SW480 (cell line): Measurements from ENCODE around the gene CPSF4L.
A peak's percentile ranks its signal among the peaks of the same experiment; 100 is the strongest.

Experiments
- DNase-seq: peaks from one replicate; pipeline ENCODE4 v3.0.0-alpha.2; 2016; ENCODE audit warnings: low spot score

CPSF4L gene

DNA sequence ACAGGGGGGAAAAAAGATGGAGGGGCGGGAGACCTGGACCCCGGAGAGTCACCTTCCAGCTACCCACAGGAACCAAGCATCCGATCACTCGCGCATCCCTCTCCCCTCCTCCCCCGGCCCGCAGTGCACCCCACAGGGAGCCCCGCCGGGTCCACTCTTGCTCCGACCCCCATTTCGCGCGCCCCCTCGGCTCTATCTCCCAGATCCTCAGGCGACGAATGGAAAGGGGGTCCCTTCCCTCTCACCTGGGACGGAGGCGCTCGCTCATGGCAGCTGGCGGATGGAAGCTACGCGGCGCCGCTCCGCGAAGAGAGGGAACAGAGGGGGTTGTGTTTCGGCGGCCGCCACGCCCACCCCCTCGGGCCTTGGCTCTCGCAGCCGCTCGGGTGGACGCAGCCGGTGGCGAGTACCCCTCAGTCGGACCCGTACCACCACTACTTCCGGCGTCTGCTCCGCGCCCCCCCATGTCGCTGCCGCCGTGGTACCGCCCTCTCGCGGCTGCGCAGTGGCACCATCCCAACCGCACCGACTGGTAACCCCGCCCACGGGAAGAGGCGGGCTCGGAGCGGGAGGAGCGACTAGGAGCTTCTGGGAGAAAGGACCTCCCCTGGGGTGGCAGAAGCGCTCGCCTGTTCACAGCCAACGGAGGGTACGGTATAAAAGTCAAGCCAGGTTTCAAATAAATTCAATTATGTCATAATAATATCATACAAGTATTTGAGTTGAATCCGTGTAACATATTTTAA is 29.7 kb downstream of the CPSF4L start:
- DNase-seq: peak; percentile 92

- DNase-seq: peak; percentile 12
Observed at GRCh38 chr17:73231395-73231794, 30.3 kb downstream of the CPSF4L start.

- DNase-seq: no peak
Observed at GRCh38 chr17:73230088-73230487, 31.6 kb downstream of the CPSF4L start.

DNA sequence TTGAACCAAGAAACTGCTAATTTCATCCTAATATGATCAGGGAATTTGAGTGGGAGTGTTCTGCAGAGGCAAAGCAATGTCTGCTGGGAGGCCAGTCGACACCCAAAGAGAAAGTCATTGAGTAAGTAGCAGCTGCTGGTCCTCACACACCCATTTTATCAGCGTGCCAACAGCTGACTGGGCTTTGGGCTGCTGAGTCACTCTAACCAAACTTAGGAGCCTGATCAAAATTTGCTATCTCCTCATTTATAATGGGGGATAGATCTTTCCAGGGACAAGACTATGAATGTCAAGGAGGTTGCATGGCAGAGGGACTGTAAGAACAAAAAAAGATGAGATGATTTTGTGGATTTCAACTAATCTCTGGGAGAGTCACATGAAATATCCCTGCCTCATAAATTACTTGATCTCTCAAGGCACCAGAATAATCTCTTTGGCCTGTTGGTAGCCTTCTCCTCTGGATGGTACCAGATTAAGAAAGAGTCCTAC is 32.9 kb downstream of the CPSF4L start:
- peak; percentile 63 for DNase-seq

DNA sequence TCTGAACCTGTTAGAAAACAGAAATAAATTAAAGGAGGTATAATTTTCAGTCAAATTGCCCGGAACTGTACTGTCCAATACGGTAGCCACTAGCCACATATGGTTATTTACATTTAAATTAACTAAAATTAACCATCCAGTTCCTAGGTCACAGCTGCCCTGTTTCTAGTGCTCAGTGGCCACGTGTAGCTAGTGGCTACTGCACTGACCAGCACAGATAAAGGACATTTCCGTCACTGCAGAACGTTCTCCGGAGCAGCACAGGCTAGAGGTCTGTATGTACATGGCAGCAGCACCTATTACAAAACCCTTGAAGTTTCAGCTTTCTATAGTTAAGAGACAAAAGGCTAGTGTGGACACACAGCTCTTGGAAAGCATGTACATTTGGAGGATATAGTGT is 33.7 kb downstream of the CPSF4L start:
- no peak for DNase-seq

- no peak for DNase-seq
Observed at GRCh38 chr17:73227379-73227778, 34.3 kb downstream of the CPSF4L start.

DNA sequence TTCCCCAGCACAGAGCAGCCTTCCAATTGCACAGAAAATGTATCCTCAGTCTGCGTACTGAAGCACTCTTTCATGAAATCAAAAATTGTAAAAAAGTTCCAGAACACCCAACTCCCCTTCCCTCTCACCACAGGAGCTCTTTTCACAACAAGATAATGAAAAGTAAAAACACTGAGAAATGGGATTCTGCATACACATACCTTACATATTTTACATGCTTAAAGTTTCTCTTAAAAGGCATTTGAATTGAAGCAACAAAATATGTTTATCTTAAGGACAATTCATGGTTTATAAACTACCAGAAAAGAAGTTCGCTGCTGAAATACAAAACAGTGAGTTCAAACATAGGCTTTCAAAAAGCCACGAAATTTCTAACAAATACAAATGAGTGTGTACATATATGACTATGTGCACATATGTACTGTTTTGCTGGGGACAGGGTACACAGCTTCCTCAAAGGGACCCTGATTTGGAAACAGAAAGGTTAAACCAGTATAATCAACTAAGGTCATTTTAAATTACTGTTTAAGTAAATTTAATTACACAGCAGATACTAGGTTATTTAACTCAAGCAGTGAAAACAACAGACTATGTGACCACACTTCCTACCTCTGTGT is 35.0 kb downstream of the CPSF4L start:
- no peak for DNase-seq

DNA sequence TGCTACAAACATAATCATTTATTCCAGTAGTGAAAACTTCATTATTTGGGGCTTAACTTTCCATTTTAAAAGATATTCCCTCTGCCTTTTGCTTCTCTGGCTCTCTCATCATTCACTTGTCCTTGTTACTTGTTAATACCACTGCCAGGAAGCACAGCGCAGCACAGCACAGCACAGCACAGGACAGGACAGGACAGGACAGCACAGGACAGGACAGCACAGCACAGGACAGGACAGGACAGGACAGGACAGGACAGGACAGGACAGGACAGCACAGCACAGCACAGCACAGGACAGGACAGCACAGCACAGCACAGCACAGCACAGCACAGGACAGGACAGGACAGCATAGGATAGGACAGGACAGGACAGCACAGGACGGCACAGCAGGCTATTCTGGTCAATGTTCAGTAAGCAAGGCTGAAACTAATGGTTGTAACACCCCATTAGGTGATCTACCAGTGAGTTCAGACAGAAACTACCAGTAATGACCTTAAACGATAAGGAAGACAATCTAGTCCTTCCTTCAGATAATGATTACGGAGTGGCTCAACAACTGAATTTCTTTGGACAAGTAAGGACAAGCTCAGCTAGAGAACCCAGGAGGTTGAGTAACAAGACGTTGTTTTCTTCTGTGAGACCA is 36.9 kb downstream of the CPSF4L start:
- no peak for DNase-seq

GRCh38 chr17:73224237-73224636 is 37.4 kb downstream of the CPSF4L start:
- DNase-seq: no peak

- no peak for DNase-seq
Observed at GRCh38 chr17:73223626-73224230, 38.0 kb downstream of the CPSF4L start.

- no peak for DNase-seq
Observed at GRCh38 chr17:73215447-73215846, 46.2 kb downstream of the CPSF4L start.

DNA sequence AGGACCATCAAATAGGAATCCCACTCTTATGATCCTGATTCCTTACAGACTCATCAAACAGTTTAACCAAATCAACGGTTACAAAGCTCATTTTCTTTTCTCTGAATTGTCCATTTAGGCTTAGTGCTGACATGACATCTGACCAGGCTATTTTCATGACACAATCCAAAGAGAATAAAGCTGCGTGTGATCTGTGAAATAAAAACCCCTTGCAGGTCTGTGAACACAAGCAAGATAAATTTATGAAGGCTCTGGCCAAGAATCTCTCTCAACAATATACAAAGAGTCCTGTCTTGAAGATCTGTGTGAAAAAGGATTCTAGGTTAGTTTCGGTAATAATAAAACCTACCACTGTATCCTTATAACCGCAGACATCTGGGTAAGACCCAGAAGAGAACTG is 46.8 kb downstream of the CPSF4L start:
- no peak for DNase-seq

DNA sequence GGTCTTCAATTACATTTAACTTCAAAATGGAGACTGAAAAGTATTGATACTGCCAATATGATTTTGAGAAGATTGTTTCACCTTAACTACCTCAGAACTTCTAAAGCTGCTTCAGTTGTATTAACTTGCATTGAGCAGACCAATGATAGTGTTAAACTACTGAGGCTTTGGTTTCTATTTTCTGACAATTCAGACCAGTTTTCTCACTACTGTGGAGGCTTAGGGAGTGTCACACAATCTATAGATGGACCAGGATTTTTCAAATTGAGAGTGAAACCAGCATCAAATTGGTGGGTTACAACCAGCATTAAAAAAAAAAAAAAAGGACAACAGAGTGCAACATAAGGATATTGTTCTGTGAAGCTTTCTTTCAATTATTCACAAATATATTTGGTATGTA is 47.7 kb downstream of the CPSF4L start:
- no peak for DNase-seq

GRCh38 chr17:73211745-73212144 is 49.9 kb downstream of the CPSF4L start:
- DNase-seq: no peak

DNA sequence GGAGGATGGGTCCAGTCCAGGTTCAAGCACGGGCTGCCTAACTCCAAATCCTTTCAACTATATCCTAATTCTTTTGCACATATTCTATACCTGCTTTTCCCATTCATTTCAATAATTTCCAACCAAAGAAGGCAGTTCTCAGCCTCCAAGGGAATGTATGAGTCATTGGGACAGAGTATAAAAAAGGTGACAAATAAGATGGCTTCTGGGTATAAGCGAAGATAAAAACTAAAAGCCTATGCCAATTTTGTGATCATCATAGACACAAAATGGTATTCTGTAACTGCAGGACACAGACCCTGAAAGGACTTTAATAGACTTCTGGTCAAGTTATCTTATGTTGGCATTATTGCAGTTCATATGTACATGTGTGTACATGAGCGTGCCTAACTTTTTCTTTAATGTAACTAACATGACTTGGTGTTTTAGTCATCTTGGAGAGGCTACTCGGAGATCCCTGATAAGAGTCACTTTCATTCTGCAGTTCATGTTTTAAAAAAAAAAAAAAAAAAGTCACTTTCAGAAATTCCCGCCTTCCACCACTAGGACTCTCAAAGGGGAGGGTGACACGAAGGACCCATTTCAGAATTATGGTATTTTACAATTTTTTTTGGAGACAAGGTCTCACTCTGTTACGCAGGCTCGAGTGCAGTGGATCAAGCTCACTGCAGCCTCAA is 51.5 kb downstream of the CPSF4L start:
- no peak for DNase-seq

DNA sequence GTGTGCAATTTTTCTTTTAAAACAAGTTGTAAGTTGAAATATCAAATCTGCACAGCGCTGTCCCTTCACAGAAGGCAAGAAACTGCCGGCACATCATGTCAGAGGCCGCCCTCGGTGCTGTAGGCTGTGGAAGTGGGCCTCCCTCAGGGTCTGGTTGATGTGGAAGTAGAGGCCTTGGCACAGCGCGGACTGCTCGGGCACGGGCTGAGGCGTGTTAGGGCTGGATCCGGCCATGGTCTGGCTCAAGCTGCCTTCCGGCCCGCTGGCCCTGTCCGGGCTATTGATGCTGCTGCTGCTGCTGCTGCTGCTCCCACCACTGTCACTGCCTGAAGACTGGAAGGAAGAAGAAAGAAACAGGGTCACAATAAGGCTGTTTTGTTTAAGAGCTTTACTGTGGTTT is 52.2 kb downstream of the CPSF4L start:
- DNase-seq: no peak

- no peak for DNase-seq
Observed at GRCh38 chr17:73208139-73208827, 53.4 kb downstream of the CPSF4L start.

DNA sequence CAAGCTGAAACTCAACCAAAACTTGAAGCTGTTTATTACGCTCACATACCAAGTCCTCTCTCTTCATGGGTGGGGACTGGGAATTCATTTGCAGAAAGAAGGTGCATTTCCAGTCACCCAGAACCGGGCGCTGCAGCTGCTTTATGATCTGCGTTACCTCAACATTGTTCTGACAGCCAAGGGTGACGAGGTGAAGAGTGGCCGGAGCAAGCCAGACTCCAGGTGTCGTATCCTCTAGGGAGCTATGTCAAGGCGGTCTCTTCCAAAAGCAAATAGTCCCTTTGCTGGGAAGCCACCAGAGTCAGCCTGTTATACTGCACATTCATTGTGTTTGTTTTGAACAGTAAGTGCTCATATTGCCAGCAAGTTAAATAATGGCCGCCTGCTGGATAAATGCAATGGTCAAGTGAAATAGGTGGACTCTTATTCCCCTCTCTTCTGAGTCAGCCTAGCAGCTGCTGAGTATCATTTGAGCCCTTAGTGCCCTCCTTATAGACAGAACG is 56.2 kb downstream of the CPSF4L start:
- no peak for DNase-seq

DNA sequence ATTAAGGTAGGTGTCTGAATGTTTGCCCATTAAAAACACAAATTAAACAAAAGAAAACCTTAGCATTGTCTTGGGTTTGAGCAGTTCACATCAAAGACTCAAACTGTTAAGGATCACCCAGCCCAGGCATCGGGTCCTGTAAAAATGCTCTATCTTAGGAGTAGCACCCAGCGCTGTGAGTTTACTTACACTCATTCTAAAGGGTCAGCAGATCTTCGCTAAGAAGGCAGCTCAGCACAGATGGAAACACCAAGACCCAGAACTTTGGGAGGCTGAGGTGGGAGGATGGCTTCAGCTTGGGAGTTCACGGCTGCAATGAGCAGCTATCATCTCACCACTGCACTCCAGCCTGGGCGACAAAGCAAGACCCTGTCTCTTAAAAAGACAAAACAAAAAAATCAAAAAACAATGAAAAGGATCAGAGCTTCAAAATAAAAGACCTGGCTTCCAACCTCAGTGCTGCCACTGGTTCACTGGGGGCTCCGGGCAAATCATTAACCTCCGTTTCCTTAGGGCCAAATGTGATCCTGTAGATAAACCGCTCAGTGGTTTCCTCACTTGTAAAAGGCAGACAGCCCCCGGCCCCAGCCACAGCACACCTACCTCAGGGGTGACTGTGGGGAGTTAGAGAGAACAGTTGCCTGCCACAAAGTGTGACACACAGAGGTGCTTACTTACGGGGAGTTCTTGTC is 57.7 kb downstream of the CPSF4L start:
- no peak for DNase-seq

- DNase-seq: peak; percentile 50
Observed at GRCh38 chr17:73203135-73203787, 58.4 kb downstream of the CPSF4L start.
